ENCODE data around the gene MLLT6.

DNA sequence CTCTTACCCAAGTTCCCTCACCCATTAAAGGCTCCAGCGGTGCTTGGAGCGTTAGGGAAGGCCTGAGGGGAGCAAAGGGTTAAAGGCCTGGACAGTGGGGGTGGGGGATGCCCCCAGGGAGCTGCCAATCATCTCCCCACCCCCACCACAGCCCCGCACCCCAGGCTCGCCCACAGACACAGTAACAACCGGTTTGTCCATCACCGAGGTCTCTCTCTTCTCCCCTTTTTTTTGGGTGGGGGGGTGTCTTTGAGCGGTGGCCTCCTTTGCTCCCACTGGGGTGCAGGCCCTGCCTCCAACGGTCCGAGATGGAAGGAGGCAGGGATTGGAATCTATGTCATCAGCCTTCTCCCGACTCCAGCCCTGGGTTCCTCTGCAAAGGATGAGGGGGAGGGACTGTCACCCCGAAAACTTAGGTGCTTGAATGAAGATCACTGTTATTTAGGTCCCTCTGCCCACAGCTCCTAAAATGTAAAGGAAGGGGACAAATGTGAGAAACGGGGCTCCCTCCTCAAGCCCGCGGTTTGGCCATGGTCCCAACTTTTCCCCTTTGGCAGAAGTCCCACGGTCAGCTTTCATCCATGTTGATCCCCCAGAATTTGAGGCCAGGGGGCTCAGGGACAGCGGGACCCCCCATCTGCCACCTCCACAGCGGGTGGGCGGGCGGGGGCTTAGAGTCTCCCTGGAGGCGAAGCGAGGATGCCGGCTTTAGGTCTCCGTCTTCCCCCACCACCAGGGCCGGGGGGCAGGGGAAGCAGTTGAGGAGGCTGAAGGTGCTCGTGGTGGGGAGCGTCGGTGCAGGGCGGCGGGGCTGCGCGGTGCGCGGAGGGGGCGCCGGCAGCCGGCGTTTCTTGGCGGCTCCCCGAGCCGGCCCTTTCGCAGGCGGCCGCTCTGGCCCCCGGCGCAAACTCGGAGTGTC is 32.0 kb upstream of the MLLT6 start:
- no peak for TF ChIP-seq CTCF (IDR thresholded peaks at IDR 0.05)
- TF ChIP-seq POLR2AphosphoS5 (IDR thresholded peaks at IDR 0.05; ENCODE audit: low read depth, low read length), result no peak

Data from Panc1 (cell line).